Measurements from ENCODE around the gene KCNIP4.

Gene KCNIP4

GRCh38 chr4:21554066-21554465 lies 394.5 kb downstream of the KCNIP4 start:
- DNase-seq (ENCODE audit: low read depth, low spot score), result no peak
- TF ChIP-seq CTCF (IDR thresholded peaks at IDR 0.05; ENCODE audit: insufficient read depth, low read length, missing control alignments), result no peak
- no peak overlapping the region for H3K4me3 ChIP-seq (ENCODE audit: low read depth, low read length)
- ChIA-PET CTCF (no interaction called here), POLR2A (no interaction called here)

- no peak for DNase-seq (ENCODE audit: low read depth, low spot score)
- ChIA-PET POLR2A (no interaction called here), CTCF (no interaction called here)
- no peak overlapping the region for H3K4me3 ChIP-seq (ENCODE audit: low read depth, low read length)
- no peak for TF ChIP-seq CTCF (IDR thresholded peaks at IDR 0.05; ENCODE audit: insufficient read depth, low read length, missing control alignments)
Observed at GRCh38 chr4:21552455-21552854, 396.1 kb downstream of the KCNIP4 start.

- CTCF ChIA-PET, result no interaction called here
- TF ChIP-seq CTCF (IDR thresholded peaks at IDR 0.05; ENCODE audit: insufficient read depth, low read length, missing control alignments), result no peak
Observed at GRCh38 chr4:21544955-21545354, 403.6 kb downstream of the KCNIP4 start.

GRCh38 chr4:21544415-21544814 lies 404.2 kb downstream of the KCNIP4 start:
- no peak for TF ChIP-seq CTCF (IDR thresholded peaks at IDR 0.05; ENCODE audit: insufficient read depth, low read length, missing control alignments)
- ChIA-PET POLR2A (no interaction called here), CTCF (no interaction called here)
- H3K4me3 ChIP-seq (ENCODE audit: low read depth, low read length), result no peak overlapping the region
- DNase-seq (ENCODE audit: low read depth, low spot score), result no peak

More at GRCh38 chr4:21544955-21545354, 403.6 kb downstream of the KCNIP4 start:
- no peak for DNase-seq (ENCODE audit: low read depth, low spot score)
- POLR2A ChIA-PET, result no interaction called here
- no peak overlapping the region for H3K4me3 ChIP-seq (ENCODE audit: low read depth, low read length)

- POLR2A ChIA-PET, result no interaction called here
- no peak for DNase-seq (ENCODE audit: low read depth, low spot score)
- no peak overlapping the region for H3K4me3 ChIP-seq (ENCODE audit: low read depth, low read length)
- TF ChIP-seq CTCF (IDR thresholded peaks at IDR 0.05; ENCODE audit: insufficient read depth, low read length, missing control alignments), result no peak
- CTCF ChIA-PET, result no interaction called here
Observed at GRCh38 chr4:21543514-21543913, 405.1 kb downstream of the KCNIP4 start.

- H3K4me3 ChIP-seq (ENCODE audit: low read depth, low read length), result no peak overlapping the region
- ChIA-PET POLR2A (no interaction called here), CTCF (no interaction called here)
- no peak for TF ChIP-seq CTCF (IDR thresholded peaks at IDR 0.05; ENCODE audit: insufficient read depth, low read length, missing control alignments)
- no peak for DNase-seq (ENCODE audit: low read depth, low spot score)
Observed at GRCh38 chr4:21535898-21536297, 412.7 kb downstream of the KCNIP4 start.
